NCI-H82 treated with DMSO at 0.1 percent for 48 hours (cell line): ENCODE measurements around the gene GGTLC2.
"Not testable (repeated sequence)": the region's sequence is repeated elsewhere in the genome, so short reads cannot be mapped to it uniquely, and the experiment has no call there.

Experiments used
- DNase-seq: peaks from one replicate; lab custom pipeline; 2025; ENCODE audit not compliant: unreplicated experiment; lab: John Stamatoyannopoulos, UW

GGTLC2 gene

DNA sequence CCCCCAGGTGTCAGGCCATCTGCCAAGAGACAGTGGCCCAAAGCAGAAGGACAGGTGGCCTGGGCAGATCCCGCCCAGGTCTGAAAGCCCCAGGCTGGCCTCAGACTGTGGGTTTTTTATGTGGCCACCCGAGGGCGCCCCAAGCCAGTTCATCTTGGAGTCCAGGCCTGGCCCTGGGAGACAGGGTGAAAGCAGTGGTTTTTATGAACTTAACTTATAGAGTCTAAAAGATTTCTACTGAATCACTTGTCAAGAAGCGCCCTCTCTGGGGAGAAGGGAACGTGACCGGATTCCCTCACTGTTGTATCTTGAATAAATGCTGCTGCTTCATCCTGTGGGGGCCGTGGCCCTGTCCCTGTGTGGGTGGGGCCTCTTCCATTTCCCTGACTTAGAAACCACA lies 8.2 kb upstream of the GGTLC2 start:
- DNase-seq = not testable (repeated sequence)

DNA sequence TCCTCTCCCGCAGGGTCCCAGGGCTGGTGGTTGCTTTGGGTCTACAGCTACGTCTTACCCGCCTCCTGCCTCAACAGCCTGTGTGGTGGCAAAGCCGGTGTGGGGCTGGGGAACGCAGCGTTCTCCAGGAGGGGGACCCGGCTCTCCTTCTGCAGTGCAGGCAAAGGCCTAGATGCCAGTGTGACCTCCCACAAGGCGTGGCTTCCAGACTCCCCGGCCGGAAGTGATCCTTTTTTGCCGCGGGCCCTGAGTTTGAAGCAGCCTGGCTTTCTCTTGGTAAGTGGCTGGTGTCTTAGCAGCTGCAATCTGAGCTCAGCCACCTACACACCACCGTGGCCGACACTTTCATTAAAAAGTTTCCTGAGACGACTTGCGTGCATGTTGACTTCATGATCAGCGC lies 6.1 kb upstream of the GGTLC2 start:
- not testable (repeated sequence) for DNase-seq

DNA sequence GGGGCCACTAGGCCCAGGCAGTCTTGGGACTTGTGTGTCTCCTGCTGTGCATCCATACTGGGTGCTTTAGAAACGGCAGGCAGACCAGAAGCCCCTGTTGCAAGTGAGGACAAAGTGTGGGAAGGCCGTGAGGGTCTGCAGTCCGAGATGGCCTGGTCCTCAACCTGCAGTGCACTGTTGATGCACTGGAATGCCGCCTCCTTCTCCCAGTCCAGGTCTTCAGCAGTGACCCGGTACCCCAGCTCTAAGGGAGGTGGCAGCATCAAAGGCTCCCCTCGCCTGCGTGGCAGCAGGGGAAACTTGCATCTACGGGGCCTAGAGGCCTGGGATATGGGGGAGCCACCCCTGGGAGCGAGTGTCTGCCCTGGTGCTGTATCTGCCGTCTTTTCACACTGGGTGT lies 2.2 kb upstream of the GGTLC2 start:
- not testable (repeated sequence) for DNase-seq

DNA sequence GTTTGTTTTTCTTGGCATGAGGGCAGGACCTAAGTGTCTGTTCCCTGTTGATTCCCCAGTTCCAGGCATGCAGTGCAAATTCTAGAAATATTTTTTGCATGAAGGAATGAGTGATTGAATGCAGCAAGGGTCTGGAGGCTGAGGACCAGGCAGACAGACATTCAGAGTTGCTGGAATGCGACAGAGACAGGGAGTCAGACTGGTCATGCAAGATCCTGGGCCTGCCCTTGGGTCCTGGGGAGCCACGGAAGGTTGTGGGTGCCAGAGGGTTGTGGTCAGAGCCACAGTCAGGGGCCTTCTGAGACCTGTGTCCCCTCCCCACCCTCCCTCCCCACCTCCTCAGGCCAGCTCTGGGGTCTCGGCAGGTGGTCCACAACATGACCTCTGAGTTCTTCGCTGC lies 1.6 kb downstream of the GGTLC2 start:
- DNase-seq = not testable (repeated sequence)

DNA sequence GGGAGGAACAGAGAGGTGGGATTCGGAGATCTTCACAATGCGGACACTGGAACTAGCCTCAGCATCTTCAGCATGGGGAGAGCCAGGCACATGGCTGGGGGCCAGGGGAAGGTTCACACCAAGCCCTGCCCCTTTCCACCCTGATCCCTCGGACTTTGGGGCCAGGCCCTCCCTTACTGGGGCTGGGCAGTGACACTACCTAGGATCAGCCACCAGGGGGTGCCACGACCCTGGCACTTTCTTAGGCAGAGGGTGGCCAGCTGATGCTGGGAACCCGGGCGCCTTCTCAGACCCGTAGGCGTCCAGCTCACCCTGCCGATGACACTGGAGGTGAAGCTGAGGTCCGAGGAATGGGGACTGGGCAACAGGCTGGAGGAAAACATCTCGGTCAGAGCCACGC lies 3.5 kb downstream of the GGTLC2 start:
- DNase-seq = not testable (repeated sequence)

DNA sequence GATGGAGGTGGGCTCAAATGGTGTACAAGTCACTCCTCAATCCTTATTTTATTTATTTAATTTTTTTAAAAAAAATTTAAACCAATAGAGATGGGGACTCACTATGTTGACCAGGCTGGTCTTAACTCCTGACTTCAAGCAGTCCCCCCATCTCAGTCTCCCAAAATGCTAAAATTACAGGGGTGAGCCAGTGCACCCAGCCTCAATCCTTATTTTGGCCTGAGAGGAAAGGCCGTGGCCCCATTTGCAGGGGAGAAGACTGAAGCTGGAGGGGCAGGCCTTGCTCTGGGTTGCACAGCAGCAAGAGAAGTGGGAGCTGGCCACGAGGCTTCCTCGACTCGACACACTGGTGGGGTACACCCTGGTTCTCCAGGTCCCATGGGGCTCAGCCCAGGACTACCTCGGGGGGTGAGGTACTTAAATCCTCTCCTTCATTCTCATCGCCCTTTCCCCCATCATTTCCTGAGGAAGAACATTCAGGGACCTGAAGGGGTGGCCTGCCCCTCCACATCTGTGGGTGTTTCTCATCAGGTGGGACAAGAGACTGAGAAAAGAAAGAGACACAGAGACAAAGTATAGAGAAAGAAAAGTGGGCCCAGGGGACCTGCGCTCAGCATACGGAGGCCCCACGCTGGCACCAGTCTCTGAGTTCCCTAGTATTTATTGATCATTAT lies 4.6 kb downstream of the GGTLC2 start:
- not testable (repeated sequence) for DNase-seq

DNA sequence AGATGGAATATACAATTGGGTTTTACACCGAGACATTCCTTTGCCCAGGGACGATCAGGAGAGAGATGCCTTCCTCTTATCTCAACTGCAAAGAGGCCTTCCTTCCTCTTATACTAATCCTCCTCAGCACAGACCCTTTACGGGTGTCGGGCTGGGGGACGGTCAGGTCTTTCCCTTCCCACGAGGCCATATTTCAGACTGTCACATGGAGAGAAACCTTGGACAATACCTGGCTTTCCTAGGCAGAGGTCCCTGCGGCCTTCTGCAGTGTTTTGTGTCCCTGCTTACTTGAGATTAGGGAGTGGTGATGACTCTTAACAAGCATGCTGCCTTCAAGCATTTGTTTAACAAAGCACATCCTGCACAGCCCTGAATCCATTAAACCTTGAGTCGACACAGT lies 5.3 kb downstream of the GGTLC2 start:
- DNase-seq = not testable (repeated sequence)

DNA sequence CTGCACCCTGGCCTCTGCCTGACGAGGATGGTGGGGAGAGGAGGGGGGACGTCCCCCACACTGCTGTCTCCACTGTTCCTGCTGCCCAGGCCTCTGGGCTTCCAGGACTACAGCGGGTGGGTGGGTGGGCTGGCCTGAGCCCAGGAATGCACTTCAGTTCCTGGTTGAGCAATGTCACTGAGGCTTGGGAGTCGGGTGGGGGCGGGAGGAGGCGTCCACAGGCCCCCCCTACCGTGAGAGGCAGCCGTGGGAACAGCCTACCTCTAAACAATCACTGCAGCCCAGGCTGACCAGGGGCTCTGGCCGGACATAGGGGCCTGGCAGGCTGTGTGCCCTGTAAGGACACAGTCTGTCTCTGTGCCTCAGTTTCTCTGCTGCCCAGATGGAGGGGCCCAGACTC lies 6.0 kb downstream of the GGTLC2 start:
- not testable (repeated sequence) for DNase-seq

DNA sequence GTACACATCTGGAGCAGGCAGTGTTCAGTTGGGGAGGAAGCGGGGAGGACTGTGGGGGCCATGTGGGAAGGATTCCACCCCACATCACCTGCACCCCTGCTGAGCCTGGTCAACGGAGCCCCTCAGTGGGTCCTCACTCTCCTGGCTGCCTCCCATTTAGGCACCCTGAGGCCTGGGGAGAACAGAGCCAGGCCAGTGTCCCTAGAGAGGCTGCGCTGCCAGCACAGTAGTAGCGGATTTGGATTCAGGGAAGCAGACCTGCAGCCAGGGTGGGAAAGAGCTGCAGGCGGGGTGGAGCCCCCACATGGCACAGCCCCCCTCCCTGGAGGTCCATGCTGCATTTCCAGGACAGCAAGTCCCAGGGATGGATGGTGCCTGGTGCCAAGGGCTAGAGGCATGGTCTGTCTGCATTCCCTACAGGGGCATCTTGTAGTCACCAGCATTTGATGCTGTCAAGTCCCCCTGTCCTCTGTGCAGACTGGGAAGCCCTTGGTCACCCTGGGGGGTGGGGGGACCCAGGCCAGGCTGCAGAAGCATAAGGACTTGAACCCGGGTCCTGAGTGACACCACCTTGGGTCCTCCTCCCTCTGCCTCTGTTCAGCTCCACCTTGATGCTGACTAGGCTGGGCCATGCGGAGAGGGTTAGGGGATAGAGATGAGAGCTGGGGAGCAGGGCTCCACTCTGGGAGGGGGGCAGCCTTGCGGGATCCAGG lies 6.5 kb downstream of the GGTLC2 start:
- not testable (repeated sequence) for DNase-seq

DNA sequence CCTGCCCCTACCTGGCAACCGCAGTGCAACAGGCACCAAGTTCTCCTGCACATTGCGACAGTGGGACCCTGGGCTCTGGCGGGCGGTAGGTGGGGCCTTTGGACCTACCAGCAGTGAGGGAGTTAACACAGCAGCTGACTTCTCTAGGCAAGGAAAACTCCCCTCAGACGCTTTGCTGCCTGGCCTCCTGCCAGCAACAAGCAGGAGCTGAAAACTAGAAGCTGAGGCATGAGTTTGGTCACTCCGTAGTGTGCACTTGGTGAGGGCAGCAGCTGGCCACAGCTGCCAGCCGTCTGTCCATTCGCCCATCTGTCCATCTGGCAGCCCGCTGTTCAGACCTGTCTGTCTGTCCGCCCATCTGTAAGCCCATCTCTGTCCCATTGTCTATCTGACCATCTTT lies 7.2 kb downstream of the GGTLC2 start:
- peak; percentile 0 for DNase-seq

DNA sequence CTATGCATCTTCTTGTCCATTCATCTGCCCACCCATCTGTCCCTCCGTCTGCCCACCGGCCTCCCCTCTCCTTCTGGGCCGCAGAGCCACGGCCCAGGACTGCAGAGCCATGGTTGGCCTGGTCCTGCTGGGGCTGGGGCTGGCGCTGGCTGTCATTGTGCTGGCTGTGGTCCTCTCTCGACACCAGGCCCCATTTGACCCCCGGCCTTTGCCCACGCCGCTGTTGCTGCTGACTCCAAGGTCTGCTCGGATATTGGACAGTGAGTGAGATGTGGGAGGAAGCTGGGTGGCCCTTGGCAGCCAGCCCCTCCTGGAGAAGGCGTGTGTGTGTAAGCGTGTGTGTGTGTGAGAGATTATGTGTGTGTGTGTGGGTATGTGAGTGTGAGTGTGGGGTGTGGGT lies 7.7 kb downstream of the GGTLC2 start:
- not testable (repeated sequence) for DNase-seq

DNA sequence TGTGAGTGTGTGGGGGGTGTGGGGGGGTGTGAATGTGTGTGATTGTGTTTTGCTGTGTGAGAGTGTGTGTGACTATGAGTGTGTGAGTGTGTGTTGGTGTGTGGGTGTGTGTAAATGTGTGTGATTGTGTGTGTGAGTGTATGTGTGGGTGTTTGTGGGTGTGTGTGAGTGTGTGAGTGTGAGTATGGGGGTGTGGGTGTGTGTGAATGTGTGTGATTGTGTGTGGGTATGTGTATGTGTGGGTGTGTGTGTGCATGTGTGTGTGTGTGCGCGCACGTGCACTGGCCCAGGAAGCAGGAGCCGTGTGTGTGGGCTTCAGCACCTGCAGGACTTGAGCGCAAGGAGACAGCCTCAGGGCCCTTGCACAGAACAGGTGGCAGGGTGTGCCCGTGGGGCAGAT lies 8.2 kb downstream of the GGTLC2 start:
- not testable (repeated sequence) for DNase-seq

DNA sequence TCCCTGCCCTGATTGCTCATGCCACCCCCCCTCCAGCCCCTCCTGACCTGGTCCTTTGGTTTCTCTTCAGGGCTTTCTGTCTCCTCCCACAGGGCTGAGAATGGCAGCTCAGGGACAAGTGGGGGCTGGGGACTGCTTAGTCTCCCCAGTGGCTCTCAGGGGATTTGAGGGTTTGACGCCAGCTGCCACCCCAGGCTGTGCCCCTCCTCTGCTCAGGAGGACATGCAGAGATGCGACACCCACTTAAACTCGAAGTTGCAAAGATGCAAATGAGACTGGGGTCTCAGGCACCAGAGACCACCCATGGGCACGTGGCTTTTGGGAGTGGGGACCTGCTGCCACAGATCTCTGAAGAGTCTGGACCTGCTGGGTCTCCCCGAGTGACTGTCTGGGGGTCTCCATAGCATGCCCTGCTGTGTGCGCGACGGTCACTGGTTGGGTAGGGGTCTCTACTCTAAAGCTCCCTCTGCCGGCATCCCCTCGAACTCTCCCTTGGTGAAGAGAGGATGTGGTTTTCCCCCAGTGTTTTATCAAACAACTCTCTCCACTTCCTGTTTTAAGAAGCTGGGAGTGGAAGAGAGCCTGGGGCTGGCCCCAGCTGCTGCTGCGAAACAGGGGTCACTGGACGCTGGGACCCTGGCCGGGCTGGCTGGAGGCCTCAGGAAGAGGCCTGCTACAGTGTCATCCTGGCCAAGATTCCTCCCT lies 9.4 kb downstream of the GGTLC2 start:
- not testable (repeated sequence) for DNase-seq

DNA sequence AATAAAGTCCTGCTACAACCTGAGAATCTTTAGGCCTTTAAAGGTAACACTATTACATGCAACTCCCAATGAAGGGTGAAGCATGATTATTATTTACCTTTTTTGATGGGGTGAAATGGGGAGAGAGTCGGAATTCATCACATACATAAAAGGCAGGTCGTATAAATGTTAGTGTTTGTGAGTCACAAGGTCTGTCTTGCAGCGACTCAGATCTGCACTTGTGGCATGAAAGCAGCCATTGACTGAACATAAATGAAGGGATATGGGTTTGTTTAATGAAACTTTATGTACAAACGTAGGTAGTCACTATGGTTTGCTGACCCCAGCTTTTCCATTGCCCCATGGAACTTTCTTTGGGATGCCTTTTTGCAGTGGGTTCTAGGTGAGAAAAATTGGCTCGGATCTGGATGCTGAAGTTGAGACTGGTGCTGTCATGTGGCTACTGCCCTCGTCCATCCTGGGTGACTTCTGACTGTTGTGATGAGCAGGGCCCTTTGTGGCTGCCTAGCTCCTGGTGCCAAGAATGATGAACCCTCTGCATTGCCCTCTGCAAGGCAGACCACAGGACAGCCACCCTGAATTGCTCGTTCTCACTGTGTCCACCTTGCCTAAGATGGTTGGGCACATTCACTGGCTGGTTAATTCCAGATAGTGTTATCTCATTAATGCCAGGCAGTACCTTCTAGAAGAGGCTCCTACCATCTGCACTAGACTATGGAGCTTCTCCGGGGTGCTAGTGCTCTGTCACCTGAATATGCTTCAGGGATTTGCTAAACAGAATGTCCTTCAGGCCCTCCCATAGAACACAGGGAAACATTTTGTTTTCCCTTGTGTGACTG lies 11.3 kb downstream of the GGTLC2 start:
- DNase-seq = no peak

DNA sequence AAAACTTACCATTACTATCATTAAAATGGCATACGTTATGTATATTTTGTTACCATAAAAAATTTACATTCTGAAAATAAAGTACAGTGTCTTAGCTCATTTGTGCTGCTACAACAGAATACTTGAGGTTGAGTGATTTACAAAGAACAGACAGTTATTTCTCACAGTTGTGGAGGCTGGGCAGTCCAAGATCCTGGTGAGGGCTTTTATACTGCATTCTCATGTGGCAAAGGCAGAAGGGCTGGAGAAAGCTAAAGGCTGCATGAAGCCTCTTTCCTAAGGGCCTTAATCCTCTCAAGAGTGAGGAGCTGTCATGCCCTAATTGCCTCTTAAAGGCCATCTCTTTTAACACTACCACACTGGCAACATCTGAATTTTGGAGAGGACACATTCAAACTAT lies 13.3 kb downstream of the GGTLC2 start:
- no peak for DNase-seq

DNA sequence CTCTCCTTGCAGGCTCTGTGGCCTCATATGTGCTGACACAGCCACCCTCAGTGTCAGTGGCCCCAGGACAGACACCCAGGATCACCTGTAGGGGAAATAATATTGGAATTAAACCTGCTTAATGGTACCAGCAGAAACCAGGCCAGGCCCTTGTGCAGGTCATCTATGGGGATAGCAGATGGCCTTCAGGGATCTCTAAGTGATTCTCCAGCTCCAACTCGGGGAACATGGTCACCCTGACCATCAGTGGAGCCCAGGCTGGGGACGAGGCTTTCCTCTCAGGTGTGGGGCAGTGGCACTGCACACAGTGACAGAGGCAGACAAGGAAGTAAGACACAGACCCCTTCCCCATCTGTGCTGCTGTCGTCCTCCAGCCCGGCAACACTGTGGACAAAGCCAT lies 16.9 kb downstream of the GGTLC2 start:
- DNase-seq = no peak

DNA sequence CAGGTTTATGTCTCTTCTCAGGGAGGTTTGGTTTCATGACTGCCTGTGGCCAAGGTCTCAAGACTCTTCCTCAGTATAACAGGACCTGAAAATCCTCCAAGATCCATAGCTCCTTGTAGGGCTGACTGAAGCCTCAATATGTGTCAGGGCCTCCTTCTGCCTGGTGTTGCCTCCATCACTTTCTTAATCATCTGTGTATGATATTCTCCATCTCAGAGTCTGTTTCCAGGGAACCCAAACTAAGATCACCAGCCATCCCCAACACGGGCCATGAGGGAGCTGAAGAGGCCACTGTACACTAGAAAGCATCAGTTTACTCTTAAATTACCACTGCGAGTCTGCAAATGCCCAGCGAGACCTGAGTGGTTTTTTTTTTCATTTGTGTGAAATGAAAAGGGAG lies 17.7 kb downstream of the GGTLC2 start:
- DNase-seq = no peak

DNA sequence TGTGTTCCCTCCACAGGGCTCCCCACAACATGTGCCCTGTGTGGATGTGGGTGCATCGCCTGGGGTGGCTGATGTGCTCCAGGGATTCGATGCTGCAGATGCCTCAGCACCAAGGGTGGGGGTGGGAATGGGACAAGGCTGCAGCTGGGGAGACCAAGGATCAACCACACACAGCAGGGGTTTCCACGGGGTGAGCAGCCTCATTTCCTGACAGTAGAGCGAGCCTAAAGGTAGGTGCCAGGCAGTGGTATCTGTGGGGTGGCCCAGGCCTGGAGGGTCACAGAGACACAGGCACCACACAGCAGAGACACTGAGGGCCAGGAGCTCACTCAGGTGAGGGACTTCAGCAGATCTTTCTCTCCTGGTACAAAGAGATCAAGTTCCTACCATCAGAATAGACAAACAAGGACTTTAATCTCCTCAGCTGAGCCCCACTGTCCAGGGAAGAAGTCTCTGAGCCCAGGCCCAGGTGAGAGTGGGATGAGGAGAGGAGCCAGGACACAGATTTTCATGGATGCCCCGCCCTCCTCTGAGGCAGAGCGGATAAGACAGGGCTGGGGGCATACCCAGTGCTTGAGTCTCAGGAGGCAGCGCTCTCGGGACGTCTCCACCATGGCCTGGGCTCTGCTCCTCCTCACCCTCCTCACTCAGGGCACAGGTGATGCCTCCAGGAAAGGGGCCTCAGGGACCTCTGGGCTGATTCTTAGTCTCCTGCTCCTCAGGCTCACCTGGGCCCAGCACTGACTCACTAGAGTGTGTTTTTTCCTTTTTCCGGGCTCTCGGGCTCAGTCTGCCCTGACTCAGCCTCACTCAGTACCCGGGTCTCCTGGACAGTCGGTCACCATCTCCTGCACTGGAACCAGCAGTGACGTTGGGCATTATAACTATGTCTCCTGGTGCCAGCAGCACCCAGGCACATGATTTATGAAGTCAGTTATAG lies 19.7 kb downstream of the GGTLC2 start:
- DNase-seq = no peak

DNA sequence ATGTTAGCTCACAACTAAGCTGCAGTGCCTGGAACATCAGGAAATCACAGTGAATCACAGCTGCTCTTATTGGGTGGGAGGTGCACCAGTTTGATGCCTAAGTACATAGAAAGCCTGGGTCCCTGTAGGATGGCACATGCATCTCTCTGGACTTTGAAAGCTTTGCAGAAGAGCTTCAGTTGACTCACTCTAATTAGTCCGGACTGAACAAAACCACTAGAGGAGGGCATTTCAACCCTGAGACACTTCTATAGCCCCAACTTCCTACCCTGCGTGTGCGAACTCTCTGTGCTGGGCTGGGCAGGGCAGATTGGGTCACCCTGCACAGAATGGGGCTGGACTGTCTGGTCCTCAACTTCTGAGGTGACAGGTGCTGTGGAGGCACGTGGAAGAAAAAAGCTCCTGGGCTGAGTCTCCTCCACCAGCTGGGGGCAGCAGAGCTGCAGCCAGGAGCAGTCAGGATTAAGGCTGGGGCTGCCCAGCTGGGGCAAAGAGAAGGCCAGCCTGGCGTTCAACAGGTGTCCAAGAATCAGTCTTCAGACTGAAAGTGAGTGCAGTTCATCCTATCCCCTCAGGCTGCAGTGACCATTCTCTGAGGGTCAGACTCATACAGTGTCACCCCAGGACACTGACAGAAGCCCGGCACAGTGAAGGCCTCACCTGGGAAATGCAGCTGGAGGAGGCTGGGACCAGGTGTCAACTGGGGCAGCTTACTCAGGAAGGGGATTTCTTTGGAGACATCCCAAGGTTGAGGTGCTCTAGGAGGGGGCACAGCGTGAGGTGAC lies 22.1 kb downstream of the GGTLC2 start:
- peak; percentile 19 for DNase-seq
